K562 (cell line): ENCODE results near the gene PTPRB. TPM values are rescaled to one million over a fixed set of nuclear protein-coding genes. Genes with fewer than 3 reads are reported as not detected.

Source experiments
- ATAC-seq: fragments of 200-7000 bp; cut with Tn5 transposase; 3 replicates; pipeline ENCODE4 v1.9.1; 2020; ENCODE audit warnings: moderate library complexity
- BruUV-seq: library from RNA; stranded (reverse); fragments of 400-500 nt; replicated peaks from 2 replicates; lab custom pipeline; 2021; lab: Mats Ljungman, UMichigan
- CTCF ChIA-PET: fragments of 300-600 bp; formaldehyde crosslinking; extraction: SDS; loops from one replicate; lab custom pipeline; 2021; ENCODE audit warnings: low intra/inter-chr PET ratio; lab: Yijun Ruan, JAX
- POLR2A ChIA-PET: fragments of 300-600, 350-650 bp; sonication (Branson Sonifier 250); formaldehyde crosslinking; extraction: SDS; loops from one replicate; lab custom pipeline; 2021; ENCODE audit warnings: antibody characterized with exemption, inconsistent platforms; lab: Yijun Ruan, JAX
- DNase-seq, 4 experiments: peaks; one replicate each; pipeline versions ENCODE4 v3.0.0 to v3.0.0-alpha.2; 2011 to 2018; ENCODE audit warnings: low spot score in 3 of 4, mixed read lengths in 3 of 4; ENCODE audit errors: extremely low read depth in 1 of 4
- FAIRE-seq: peaks from 2 replicates; lab custom pipeline; 2011; peaks lifted over from hg19 to GRCh38; lab: Jason Lieb, UNC
- H2AFZ ChIP-seq: 2 replicates; pipeline ENCODE4 v1.6.0; 2011; ENCODE audit warnings: low read depth, low read length, control low read depth, inconsistent platforms
- H3K27ac ChIP-seq: fragments of 200-600 bp; 3 replicates; pipeline ENCODE4 v1.8.0; 2011; ENCODE audit warnings: low read depth, mild to moderate bottlenecking, control low read depth, inconsistent platforms, low read length, moderate library complexity, mixed read lengths; ENCODE audit errors: extremely low read depth
- H3K27me3 ChIP-seq, 2 experiments: fragments of 300-600 bp in 1 of 2; 2 replicates in 1 of 2; 3 replicates in 1 of 2; pipeline versions ENCODE4 v1.6.0 to v1.8.0; 2011; ENCODE audit warnings: inconsistent platforms in 2 of 2, low read length in 2 of 2, mild to moderate bottlenecking in 1 of 2, mixed read lengths in 1 of 2, moderate library complexity in 1 of 2; ENCODE audit not compliant: control insufficient read depth in 2 of 2, insufficient read depth in 2 of 2
- H3K36me3 ChIP-seq: fragments of 300-600 bp; 3 replicates; pipeline ENCODE4 v1.8.0; 2011; ENCODE audit warnings: mild to moderate bottlenecking, low read length, inconsistent platforms; ENCODE audit not compliant: control insufficient read depth, insufficient read depth
- H3K4me1 ChIP-seq, 2 experiments: fragments of 200-600 bp in 1 of 2; replicated peaks in 1 of 2; 2 replicates in 1 of 2; 3 replicates in 1 of 2; pipeline versions ENCODE4 v1.5.1 to v1.8.0; 2011; ENCODE audit warnings: inconsistent platforms in 2 of 2, low read length in 2 of 2, mild to moderate bottlenecking in 1 of 2, mixed read lengths in 1 of 2, moderate library complexity in 1 of 2; ENCODE audit not compliant: control insufficient read depth in 2 of 2, insufficient read depth in 2 of 2
- H3K4me2 ChIP-seq: 2 replicates; pipeline ENCODE4 v1.6.1; 2011; ENCODE audit warnings: low read length, control low read depth, inconsistent platforms, mixed read lengths; ENCODE audit not compliant: insufficient read depth
- H3K4me3 ChIP-seq: fragments of 200-600 bp; sonication (generic), shearing (Covaris generic); 2 replicates; pipeline ENCODE4 v1.5.1; 2016; ENCODE audit warnings: control low read depth, inconsistent platforms
- H3K79me2 ChIP-seq: fragments of 200-600 bp; 3 replicates; pipeline ENCODE4 v1.8.0; 2011; ENCODE audit warnings: low read length, inconsistent platforms; ENCODE audit not compliant: control insufficient read depth, insufficient read depth
- H3K9ac ChIP-seq, 2 experiments: 2 replicates each; pipeline versions ENCODE4 v1.6.0 to v1.6.1; 2011; ENCODE audit warnings: low read depth in 2 of 2, low read length in 2 of 2, control low read depth in 1 of 2, inconsistent platforms in 1 of 2, mild to moderate bottlenecking in 1 of 2, mixed read lengths in 1 of 2; ENCODE audit not compliant: insufficient read depth in 1 of 2
- H3K9me1 ChIP-seq: one replicate; pipeline ENCODE4 v1.6.0; 2011; ENCODE audit warnings: inconsistent platforms, mild to moderate bottlenecking, low read length, moderate library complexity; ENCODE audit not compliant: control insufficient read depth, insufficient read depth
- H3K9me3 ChIP-seq: replicated peaks from 2 replicates; pipeline ENCODE4 v1.5.1; 2011; ENCODE audit warnings: low read depth, low read length, inconsistent platforms; ENCODE audit not compliant: control insufficient read depth, insufficient read depth
- H4K20me1 ChIP-seq: replicated peaks from 2 replicates; pipeline ENCODE4 v1.6.1; 2011; ENCODE audit warnings: low read length, inconsistent platforms, mixed read lengths; ENCODE audit not compliant: control insufficient read depth, insufficient read depth
- ATF7 ChIP-seq: fragments of 450-650 bp; IDR thresholded peaks from 2 replicates; pipeline ENCODE4 v1.7.1; 2014; ENCODE audit warnings: mild to moderate bottlenecking, moderate library complexity
- CREB1 ChIP-seq, 2 experiments: sonication (generic) in 1 of 2; formaldehyde crosslinking in 1 of 2; IDR thresholded peaks; 2 replicates each; pipeline versions ENCODE4 v1.6.1 to v1.8.0; 2012 to 2022; ENCODE audit warnings: inconsistent platforms in 1 of 2, mild to moderate bottlenecking in 1 of 2, missing genetic modification reagents in 1 of 2, moderate library complexity in 1 of 2
- JUND ChIP-seq, 2 experiments: IDR thresholded peaks; 2 replicates in 1 of 2; 3 replicates in 1 of 2; pipeline ENCODE4 v1.6.1; 2011; ENCODE audit warnings: borderline replicate concordance in 2 of 2, low read depth in 2 of 2, low read length in 2 of 2, improper control_type of control experiment in 1 of 2, missing biosample characterization in 1 of 2, missing genetic modification characterization in 1 of 2, missing genetic modification reagents in 1 of 2
- SRSF9 ChIP-seq: fragments of 200-400 bp; formaldehyde crosslinking; IDR thresholded peaks from 2 replicates; pipeline ENCODE4 v1.6.1; 2017; ENCODE audit warnings: low read depth, low read length, borderline replicate concordance
- ZNF668 ChIP-seq: fragments of 250-450 bp; sonication (Bioruptor Pico); IDR thresholded peaks from 2 replicates; pipeline ENCODE4 v1.8.0; 2022; ENCODE audit warnings: mild to moderate bottlenecking, inconsistent platforms
- ZNF77 ChIP-seq: fragments of 250-450 bp; sonication (Bioruptor Pico); IDR thresholded peaks from 2 replicates; pipeline ENCODE4 v1.5.0; 2020
- WGBS: fragments of 100-300 bp; shearing (Covaris generic); methylation state at CpG from one replicate; pipeline ENCODE4 v1.1.6; 2016; ENCODE audit warnings: low coverage, mixed read lengths; ENCODE audit not compliant: insufficient coverage; ENCODE audit errors: missing lambda C conversion rate; 5-methylcytosine and 5-hydroxymethylcytosine counted together
- in situ Hi-C: fragments of 300-500 bp; cut with MboI; formaldehyde crosslinking; loops from 4 replicates; pipeline ENCODE4 v1.15.0; 2018; ENCODE audit warnings: inconsistent platforms, mixed read lengths
- intact Hi-C: fragments of 100-400 bp; cut with micrococcal nuclease; formaldehyde crosslinking; loops from 2 replicates; pipeline ENCODE4 v1.14.2; 2022
- polyA plus RNA-seq, 8 experiments: library from polyadenylated mRNA; depleted of rRNA in 4 of 8; stranded (reverse) in 5 of 8; unstranded in 3 of 8; fragments of >200 nt; fragmentation: Nextera tagmentation in 2 of 8; fragmentation: Illumina TruSeq in 1 of 8; extraction: Ambion mirVana in 2 of 8; extraction: Trizol in 1 of 8; gene quantifications; 2 replicates each; pipeline versions ENCODE4 v1.2.1 to v1.2.3, GENCODE V29; 2011 to 2014; ENCODE audit warnings: inconsistent platforms in 1 of 8, missing spikeins in 1 of 8
- total RNA-seq, 7 experiments: library from RNA; depleted of rRNA in 6 of 7; stranded (reverse); fragments of >200 nt in 6 of 7; fragmentation: Illumina TruSeq in 2 of 7; extraction: Trizol in 2 of 7; gene quantifications; 2 replicates each; pipeline versions ENCODE4 v1.2.1 to v1.2.3, GENCODE V29; 2011 to 2021; ENCODE audit warnings: low replicate concordance in 1 of 7
- TF ChIP-seq, protein P1 (sequence below): fragments of 450-650 bp; formaldehyde crosslinking; IDR thresholded peaks from 2 replicates; pipeline ENCODE4 v1.4.0; 2020; ENCODE audit warnings: mild to moderate bottlenecking
- TF ChIP-seq, protein P2 (sequence below), 2 experiments: fragments of 450-650 bp; formaldehyde crosslinking in 1 of 2; IDR thresholded peaks; 2 replicates each; pipeline versions ENCODE4 v1.4.0 to v1.6.1; 2014 to 2020; ENCODE audit warnings: mild to moderate bottlenecking in 2 of 2, borderline replicate concordance in 1 of 2, low read depth in 1 of 2
- TF ChIP-seq, protein P3 (sequence below): IDR thresholded peaks from 2 replicates; pipeline ENCODE4 v1.6.1; 2011; ENCODE audit warnings: borderline replicate concordance, low read depth, mild to moderate bottlenecking, moderate library complexity, low read length; ENCODE audit not compliant: insufficient read depth, poor library complexity, severe bottlenecking

Gene PTPRB
- total and polyA plus RNA-seq, 9 of the 15 experiments (the other 6 are each of a cell fraction or from before 2014, with no cell fraction given), result 0.46 to 5.9 (median 3.1) TPM

DNA sequence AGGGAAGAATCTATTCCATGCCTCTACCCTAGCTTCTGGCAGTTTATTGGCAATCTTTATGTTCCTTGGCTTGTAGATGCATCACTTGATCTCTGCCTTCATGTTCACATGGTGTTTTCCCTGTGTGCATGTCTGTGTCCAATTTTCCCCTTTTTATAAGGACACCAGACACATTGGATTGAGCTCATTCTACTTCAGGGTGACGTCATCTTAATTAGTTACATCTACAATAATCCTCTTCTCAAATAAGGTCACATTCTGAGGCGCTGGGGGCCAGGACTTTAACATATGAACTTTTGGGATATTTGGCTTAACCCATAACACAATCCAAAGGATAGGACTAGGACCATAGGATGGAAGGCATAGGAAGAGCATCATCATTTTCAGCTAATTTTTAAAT lies 169.8 kb downstream of the PTPRB start:
- no peak overlapping the region for H3K9ac ChIP-seq
- no peaks in the 10 kb centered on the region for H3K27me3 ChIP-seq
- ATAC-seq, result no peak
- ChIA-PET POLR2A (interaction anchor here (1.5 kb wide), 1 partner anchor 9 kb away, joined by 5 read pairs; no protein-coding TSS in a partner anchor), CTCF (no interaction called here)
- in situ Hi-C loops (no loop called here), intact Hi-C loops (no loop called here)
- H3K9me3 ChIP-seq, result peaks cover 6% of the 10 kb centered on the region
- H3K4me1 ChIP-seq, result no peaks in the 10 kb centered on the region
- H3K27ac ChIP-seq, result no peak overlapping the region
- no peaks in the 10 kb centered on the region for H3K36me3 ChIP-seq
- H3K4me2 ChIP-seq, result no peak overlapping the region
- H2AFZ ChIP-seq, result no peak overlapping the region
- H3K79me2 ChIP-seq, result no peaks in the 10 kb centered on the region
- no peak for DNase-seq
- no TSS peak for BruUV-seq
- H3K4me3 ChIP-seq, result no peak overlapping the region
- no peak for FAIRE-seq
- no peaks in the 10 kb centered on the region for H4K20me1 ChIP-seq
- 7% methylated on average over 2 of the region's 2 CpGs for WGBS
- no peaks in the 10 kb centered on the region for H3K9me1 ChIP-seq
- TF ChIP-seq CREB1 (IDR thresholded peaks at IDR 0.05) (no peak), CREB1 (CRISPR knock-in tag; IDR thresholded peaks at IDR 0.05) (no peak), ZNF77 (CRISPR knock-in tag) (no peak), ATF7 (peak; percentile 73; the same call in 1 of the 2 replicates), ZNF668 (CRISPR knock-in tag) (no peak), SRSF9 (no peak), JUND (IDR thresholded peaks at IDR 0.05; ENCODE audit: borderline replicate concordance, low read depth, low read length) (0 out of 2 replicates have a peak, but pooled peaks have one; percentile 11), JUND (tag; IDR thresholded peaks at IDR 0.05; ENCODE audit: borderline replicate concordance, low read depth, low read length) (peak; percentile 62; the same call in 1 of the 3 replicates)
- TF ChIP-seq, protein P1, sequence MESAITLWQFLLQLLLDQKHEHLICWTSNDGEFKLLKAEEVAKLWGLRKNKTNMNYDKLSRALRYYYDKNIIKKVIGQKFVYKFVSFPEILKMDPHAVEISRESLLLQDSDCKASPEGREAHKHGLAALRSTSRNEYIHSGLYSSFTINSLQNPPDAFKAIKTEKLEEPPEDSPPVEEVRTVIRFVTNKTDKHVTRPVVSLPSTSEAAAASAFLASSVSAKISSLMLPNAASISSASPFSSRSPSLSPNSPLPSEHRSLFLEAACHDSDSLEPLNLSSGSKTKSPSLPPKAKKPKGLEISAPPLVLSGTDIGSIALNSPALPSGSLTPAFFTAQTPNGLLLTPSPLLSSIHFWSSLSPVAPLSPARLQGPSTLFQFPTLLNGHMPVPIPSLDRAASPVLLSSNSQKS, result no peak
- TF ChIP-seq, protein P2, sequence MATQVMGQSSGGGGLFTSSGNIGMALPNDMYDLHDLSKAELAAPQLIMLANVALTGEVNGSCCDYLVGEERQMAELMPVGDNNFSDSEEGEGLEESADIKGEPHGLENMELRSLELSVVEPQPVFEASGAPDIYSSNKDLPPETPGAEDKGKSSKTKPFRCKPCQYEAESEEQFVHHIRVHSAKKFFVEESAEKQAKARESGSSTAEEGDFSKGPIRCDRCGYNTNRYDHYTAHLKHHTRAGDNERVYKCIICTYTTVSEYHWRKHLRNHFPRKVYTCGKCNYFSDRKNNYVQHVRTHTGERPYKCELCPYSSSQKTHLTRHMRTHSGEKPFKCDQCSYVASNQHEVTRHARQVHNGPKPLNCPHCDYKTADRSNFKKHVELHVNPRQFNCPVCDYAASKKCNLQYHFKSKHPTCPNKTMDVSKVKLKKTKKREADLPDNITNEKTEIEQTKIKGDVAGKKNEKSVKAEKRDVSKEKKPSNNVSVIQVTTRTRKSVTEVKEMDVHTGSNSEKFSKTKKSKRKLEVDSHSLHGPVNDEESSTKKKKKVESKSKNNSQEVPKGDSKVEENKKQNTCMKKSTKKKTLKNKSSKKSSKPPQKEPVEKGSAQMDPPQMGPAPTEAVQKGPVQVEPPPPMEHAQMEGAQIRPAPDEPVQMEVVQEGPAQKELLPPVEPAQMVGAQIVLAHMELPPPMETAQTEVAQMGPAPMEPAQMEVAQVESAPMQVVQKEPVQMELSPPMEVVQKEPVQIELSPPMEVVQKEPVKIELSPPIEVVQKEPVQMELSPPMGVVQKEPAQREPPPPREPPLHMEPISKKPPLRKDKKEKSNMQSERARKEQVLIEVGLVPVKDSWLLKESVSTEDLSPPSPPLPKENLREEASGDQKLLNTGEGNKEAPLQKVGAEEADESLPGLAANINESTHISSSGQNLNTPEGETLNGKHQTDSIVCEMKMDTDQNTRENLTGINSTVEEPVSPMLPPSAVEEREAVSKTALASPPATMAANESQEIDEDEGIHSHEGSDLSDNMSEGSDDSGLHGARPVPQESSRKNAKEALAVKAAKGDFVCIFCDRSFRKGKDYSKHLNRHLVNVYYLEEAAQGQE (IDR thresholded peaks at IDR 0.05; ENCODE audit: borderline replicate concordance), result no peak
- TF ChIP-seq, protein P2 (CRISPR knock-in tag; IDR thresholded peaks at IDR 0.05; ENCODE audit: low read depth), result no peak
- TF ChIP-seq, protein P3, sequence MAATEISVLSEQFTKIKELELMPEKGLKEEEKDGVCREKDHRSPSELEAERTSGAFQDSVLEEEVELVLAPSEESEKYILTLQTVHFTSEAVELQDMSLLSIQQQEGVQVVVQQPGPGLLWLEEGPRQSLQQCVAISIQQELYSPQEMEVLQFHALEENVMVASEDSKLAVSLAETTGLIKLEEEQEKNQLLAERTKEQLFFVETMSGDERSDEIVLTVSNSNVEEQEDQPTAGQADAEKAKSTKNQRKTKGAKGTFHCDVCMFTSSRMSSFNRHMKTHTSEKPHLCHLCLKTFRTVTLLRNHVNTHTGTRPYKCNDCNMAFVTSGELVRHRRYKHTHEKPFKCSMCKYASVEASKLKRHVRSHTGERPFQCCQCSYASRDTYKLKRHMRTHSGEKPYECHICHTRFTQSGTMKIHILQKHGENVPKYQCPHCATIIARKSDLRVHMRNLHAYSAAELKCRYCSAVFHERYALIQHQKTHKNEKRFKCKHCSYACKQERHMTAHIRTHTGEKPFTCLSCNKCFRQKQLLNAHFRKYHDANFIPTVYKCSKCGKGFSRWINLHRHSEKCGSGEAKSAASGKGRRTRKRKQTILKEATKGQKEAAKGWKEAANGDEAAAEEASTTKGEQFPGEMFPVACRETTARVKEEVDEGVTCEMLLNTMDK, result no peak
